ENCODE results near the gene BLCAP.

DNA sequence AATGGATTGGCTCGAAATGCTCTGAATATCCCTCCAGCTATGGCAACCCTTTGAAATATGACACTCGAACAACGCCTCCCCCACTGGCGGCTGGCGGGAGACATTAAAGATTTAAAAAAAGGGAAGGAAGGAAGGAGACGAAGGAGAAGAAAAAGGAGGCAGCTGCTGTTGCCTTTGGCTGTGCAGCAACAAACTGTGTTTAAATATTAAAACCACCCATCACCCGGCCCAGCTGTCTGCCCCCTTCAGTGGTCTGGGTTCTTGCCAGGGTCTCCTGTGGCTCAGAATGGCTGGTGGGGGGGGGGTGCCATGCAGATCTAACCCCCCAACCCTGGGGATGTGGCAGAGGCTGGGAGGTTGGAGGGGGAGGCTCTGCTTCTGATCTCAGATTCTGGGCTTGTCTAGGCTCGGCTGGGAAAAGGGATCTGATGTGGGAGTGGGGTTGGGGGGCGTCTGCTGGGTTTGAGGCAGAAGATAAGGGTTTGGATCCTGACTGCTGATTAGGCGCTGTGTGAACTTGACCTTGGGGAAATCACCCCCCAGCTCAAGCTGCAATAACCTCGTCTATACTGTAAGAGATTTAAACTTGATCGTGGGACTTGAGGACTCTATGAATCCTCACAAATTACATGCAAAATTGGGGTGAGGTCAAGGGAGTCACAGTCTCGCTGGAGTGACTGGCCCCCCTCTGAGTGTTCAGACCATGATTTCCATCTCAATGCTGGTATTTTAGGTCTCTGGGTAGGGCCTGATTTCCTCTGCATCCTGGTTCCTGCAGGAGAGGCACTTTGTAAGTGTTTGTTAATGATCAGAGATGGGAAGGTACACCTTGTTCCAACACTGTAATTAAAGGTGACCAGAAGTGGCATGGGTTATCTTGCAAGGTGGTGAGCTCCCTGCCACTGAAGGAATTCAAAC, 40.3 kb upstream of the BLCAP start:
- TF ChIP-seq, protein P1, sequence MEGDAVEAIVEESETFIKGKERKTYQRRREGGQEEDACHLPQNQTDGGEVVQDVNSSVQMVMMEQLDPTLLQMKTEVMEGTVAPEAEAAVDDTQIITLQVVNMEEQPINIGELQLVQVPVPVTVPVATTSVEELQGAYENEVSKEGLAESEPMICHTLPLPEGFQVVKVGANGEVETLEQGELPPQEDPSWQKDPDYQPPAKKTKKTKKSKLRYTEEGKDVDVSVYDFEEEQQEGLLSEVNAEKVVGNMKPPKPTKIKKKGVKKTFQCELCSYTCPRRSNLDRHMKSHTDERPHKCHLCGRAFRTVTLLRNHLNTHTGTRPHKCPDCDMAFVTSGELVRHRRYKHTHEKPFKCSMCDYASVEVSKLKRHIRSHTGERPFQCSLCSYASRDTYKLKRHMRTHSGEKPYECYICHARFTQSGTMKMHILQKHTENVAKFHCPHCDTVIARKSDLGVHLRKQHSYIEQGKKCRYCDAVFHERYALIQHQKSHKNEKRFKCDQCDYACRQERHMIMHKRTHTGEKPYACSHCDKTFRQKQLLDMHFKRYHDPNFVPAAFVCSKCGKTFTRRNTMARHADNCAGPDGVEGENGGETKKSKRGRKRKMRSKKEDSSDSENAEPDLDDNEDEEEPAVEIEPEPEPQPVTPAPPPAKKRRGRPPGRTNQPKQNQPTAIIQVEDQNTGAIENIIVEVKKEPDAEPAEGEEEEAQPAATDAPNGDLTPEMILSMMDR (IDR thresholded peaks at IDR 0.05) = no peak
- TF ChIP-seq POLR2A (IDR thresholded peaks at IDR 0.05) = no peak
